Stimulated activated memory B cell treated with anti-CD40 and anti-IgM and Interleukin-4, amounts not matched to agents 10 μg/mL and 1 μg/mL and 100 μg/mL, for 72 hours (primary cell): ENCODE results near the gene ARMC12.

Experiments used
- ATAC-seq: fragments of 150-1000 bp; cut with Tn5 transposase; 2 replicates; pipeline ENCODE4 v1.10.0; 2021
- H3K27ac Mint-ChIP-seq: one replicate; pipeline ENCODE4 v1.8.0; 2022; ENCODE audit warnings: mild to moderate bottlenecking, mixed read lengths
- H3K27me3 Mint-ChIP-seq: one replicate; pipeline ENCODE4 v1.8.0; 2022; ENCODE audit warnings: mixed read lengths
- H3K36me3 Mint-ChIP-seq: one replicate; pipeline ENCODE4 v1.8.0; 2022; ENCODE audit warnings: mixed read lengths
- H3K4me1 Mint-ChIP-seq: one replicate; pipeline ENCODE4 v1.8.0; 2022; ENCODE audit warnings: mixed read lengths
- H3K4me3 Mint-ChIP-seq: one replicate; pipeline ENCODE4 v1.8.0; 2022; ENCODE audit warnings: mild to moderate bottlenecking, moderate library complexity, mixed read lengths
- H3K9me3 Mint-ChIP-seq: one replicate; pipeline ENCODE4 v1.8.0; 2022; ENCODE audit warnings: mixed read lengths

The ARMC12 gene

GRCh38 chr6:35794536-35795452, 58.0 kb downstream of the ARMC12 start:
- H3K27me3 Mint-ChIP-seq: peaks cover 27% of the 10 kb centered on the region
- no peaks in the 10 kb centered on the region for H3K36me3 Mint-ChIP-seq
- no peak overlapping the region for H3K27ac Mint-ChIP-seq
- H3K4me3 Mint-ChIP-seq: no peak overlapping the region
- no peaks in the 10 kb centered on the region for H3K9me3 Mint-ChIP-seq
- no peak for ATAC-seq
- no peaks in the 10 kb centered on the region for H3K4me1 Mint-ChIP-seq

- Mint-ChIP-seq H3K36me3 (no peaks in the 10 kb centered on the region), H3K9me3 (no peaks in the 10 kb centered on the region), H3K27ac (no peak overlapping the region), H3K4me1 (no peaks in the 10 kb centered on the region), H3K27me3 (peaks cover 20% of the 10 kb centered on the region), H3K4me3 (no peak overlapping the region)
- peak; percentile 49 for ATAC-seq
These were observed 58.7 kb downstream of the ARMC12 start for GRCh38 chr6:35795453-35796071.

- Mint-ChIP-seq H3K27ac (no peak overlapping the region), H3K36me3 (no peaks in the 10 kb centered on the region), H3K4me1 (no peaks in the 10 kb centered on the region), H3K9me3 (no peaks in the 10 kb centered on the region), H3K27me3 (peaks cover 14% of the 10 kb centered on the region), H3K4me3 (no peak overlapping the region)
- ATAC-seq: no peak
These were observed 59.4 kb downstream of the ARMC12 start for GRCh38 chr6:35796236-35796635.

- Mint-ChIP-seq H3K27me3 (peaks cover 14% of the 10 kb centered on the region), H3K4me1 (no peaks in the 10 kb centered on the region), H3K36me3 (no peaks in the 10 kb centered on the region), H3K4me3 (no peak overlapping the region), H3K27ac (no peak overlapping the region), H3K9me3 (no peaks in the 10 kb centered on the region)
- no peak for ATAC-seq
These were observed 61.1 kb downstream of the ARMC12 start for GRCh38 chr6:35797837-35798526.
